Raji (cell line): ENCODE data around the gene CETP.

Experiments used
- POLR2A ChIP-seq: IDR thresholded peaks from 2 replicates; pipeline ENCODE4 v1.6.1; 2011; ENCODE audit warnings: low read depth, low read length, control low read depth; ENCODE audit not compliant: insufficient read depth

Gene CETP

DNA sequence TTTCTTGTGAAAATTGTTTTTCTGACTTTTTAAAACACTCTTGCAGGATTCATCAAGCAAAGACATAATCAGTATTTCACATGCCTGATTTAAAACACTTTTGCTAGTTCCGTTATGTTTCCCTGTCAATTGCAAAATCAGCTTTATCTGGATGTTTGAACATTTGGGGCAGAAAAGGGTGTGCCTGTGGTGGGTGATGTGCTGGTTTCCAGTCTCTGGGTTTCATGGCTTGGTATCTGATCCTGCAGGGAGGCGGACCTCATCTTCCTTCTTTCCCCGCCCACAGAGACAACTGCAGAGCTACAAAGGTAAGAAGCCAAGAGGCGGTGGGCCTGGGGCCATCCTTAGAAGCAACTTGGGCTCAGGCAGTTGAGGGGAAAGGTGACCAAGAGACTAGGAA, 69.4 kb downstream of the CETP start:
- TF ChIP-seq POLR2A: no peak

DNA sequence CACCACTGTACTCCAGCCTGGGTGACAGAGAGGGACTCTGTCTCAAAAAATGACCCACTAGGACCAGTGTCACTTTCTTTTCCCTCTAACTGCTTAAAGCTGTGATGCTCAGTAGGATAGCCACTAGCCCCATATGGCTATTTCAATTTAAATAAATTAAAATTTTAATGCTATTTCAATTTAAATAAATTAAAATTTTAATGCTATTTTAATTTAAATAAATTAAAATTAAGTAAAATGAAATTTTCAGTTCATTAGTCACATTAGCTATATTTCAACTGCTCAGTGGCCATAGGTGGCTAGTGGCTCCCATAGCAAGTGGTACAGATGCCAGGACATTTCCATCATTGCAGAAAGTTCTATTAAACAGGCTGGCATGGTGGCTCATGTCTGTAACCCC, 70.6 kb downstream of the CETP start:
- no peak for TF ChIP-seq POLR2A

DNA sequence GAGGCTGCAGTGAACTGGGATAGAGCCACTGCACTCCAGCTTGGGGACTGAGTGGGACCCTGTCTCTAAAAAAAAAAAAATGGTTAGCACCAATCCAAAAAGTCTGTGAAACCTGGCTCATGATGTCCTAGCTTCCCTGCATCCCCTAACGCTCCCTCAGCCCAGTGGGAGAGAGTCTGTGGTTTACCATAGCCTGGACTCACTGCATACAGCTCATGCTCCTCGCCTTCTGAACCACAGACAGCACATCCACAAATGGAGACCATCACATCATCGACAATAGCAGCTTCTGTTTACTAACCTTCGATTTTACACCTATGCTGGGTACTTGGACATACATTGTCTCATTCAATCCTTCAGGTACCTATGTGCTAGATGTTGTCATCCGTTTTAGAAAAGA, 71.2 kb downstream of the CETP start:
- no peak for TF ChIP-seq POLR2A
